ENCODE data around the gene SH2D3A. TPM values are rescaled to one million over a fixed set of nuclear protein-coding genes. Genes with fewer than 3 reads are reported as not detected.

SH2D3A gene
- total and polyA plus RNA-seq, 2 donors (not counting 3 experiments of a cell fraction or from before 2014, with no cell fraction given) = 0.04 to 0.53 TPM

DNA sequence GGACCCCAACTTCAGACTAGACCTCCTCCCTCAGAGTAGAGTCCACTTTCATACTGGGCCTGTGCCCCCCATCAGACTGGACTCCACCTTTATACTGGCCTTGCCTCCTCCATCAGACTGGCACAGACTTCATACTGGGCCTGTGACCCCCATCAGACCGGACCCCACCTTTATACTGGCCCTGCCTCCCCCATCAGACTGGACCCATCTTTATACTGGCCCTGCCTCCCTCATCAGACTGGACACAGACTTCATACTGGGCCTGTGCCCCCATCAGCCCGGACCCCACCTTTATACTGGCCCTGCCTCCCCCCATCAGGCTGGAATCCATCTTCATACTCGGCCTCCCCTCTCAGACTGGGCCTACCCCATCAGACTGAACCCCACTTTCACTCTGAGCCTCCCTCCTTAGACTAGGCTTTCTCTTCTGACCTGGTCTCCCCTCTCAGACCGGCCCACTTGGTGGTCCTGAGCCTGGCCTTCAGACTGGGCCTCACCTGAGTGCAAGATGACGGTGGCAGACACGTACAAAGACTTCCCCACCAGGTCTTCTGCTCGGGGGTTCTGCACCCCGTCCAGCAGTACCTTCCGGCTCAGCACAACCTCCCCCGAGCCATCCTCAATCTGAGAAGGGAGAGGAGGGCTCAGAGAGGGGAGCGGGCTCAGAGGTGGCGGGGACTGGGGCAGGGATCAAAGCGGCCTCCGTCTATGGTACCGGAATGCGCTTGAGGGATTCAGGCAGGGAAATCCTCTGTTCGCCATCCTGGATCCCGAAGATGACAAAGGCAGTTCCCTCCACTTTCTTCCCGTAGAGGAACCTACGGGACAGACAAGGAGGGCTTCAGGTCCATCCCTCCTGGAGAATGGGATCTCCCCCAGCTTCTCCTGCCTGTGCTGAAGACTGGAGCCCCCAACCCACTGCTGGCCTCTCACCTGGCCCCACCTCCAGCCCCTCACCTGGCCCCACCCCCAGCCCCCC, 54.3 kb downstream of the SH2D3A start:
- no peak for FAIRE-seq
- Histone ChIP-seq H3K9me1 (replicated peaks; ENCODE audit: control insufficient read depth, extremely low read depth, insufficient read depth, low read length) (no peaks in the 10 kb centered on the region), H3K27ac (ENCODE audit: insufficient read depth, low read depth, low read length) (no peak overlapping the region), H3K4me1 (ENCODE audit: control insufficient read depth, extremely low read depth, insufficient read depth, low read length) (no peaks in the 10 kb centered on the region), H2AFZ (ENCODE audit: low read depth, low read length) (no peak overlapping the region), H3K36me3 (ENCODE audit: control insufficient read depth in 2 of 2, extremely low read depth in 1 of 2, insufficient read depth in 2 of 2, low read length in 2 of 2) (no peaks in the 10 kb centered on the region), H3K9ac (replicated peaks; ENCODE audit: extremely low read depth, insufficient read depth, low read length) (no peak overlapping the region), H3K27me3 (ENCODE audit: control insufficient read depth in 2 of 2, insufficient read depth in 2 of 2, low read length in 2 of 2) (peaks cover 2 to 5% of the 10 kb centered on the region in 2 experiments), H3K9me3 (replicated peaks; ENCODE audit: control insufficient read depth, insufficient read depth, low read length) (no peaks in the 10 kb centered on the region), H3K79me2 (ENCODE audit: control insufficient read depth, insufficient read depth, low read length) (no peaks in the 10 kb centered on the region), H3K4me2 (ENCODE audit: insufficient read depth, low read length) (no peak overlapping the region), H3K4me3 (replicated peaks in 1 of 3; ENCODE audit: insufficient read depth in 1 of 3, low read depth in 1 of 3, low read length in 3 of 3) (no peak overlapping the region), H4K20me1 (replicated peaks; ENCODE audit: control insufficient read depth, extremely low read depth, insufficient read depth, low read length) (no peaks in the 10 kb centered on the region)
- POLR2A ChIA-PET = no interaction called here
- no TSS peak for BruUV-seq (replicated peaks)
- dilution Hi-C loops (cut with MboI; ENCODE audit: extremely low pct_ligation_motif_present, low sequenced_read_pairs) = no loop called here
- CTCF ChIA-PET = no interaction called here
- intact Hi-C loops (cut with micrococcal nuclease) = no loop called here
- TF ChIP-seq POLR2A (IDR thresholded peaks at IDR 0.05; ENCODE audit: low read depth, low read length) (no peak), MYC (IDR thresholded peaks at IDR 0.05; ENCODE audit: low read depth, low read length) (no peak), JUN (IDR thresholded peaks at IDR 0.05; ENCODE audit: borderline replicate concordance, insufficient read depth, insufficient read length, low read depth) (no peak), POLR2AphosphoS5 (IDR thresholded peaks at IDR 0.05; ENCODE audit: insufficient read depth, low read depth, low read length) (no peak), EZH2 (IDR thresholded peaks at IDR 0.05; ENCODE audit: borderline replicate concordance, low read depth, low read length, severe bottlenecking) (no peak), GATA2 (IDR thresholded peaks at IDR 0.05; ENCODE audit: insufficient read depth, insufficient read length, low read depth, low read length) (no peak), FOS (IDR thresholded peaks at IDR 0.05; ENCODE audit: borderline replicate concordance, insufficient read depth, low read length) (no peak)
- TF ChIP-seq, protein P1, sequence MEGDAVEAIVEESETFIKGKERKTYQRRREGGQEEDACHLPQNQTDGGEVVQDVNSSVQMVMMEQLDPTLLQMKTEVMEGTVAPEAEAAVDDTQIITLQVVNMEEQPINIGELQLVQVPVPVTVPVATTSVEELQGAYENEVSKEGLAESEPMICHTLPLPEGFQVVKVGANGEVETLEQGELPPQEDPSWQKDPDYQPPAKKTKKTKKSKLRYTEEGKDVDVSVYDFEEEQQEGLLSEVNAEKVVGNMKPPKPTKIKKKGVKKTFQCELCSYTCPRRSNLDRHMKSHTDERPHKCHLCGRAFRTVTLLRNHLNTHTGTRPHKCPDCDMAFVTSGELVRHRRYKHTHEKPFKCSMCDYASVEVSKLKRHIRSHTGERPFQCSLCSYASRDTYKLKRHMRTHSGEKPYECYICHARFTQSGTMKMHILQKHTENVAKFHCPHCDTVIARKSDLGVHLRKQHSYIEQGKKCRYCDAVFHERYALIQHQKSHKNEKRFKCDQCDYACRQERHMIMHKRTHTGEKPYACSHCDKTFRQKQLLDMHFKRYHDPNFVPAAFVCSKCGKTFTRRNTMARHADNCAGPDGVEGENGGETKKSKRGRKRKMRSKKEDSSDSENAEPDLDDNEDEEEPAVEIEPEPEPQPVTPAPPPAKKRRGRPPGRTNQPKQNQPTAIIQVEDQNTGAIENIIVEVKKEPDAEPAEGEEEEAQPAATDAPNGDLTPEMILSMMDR (IDR thresholded peaks at IDR 0.05; ENCODE audit: extremely low read depth in 1 of 2, insufficient read depth in 1 of 2, low read depth in 1 of 2, low read length in 2 of 2) = no peak
- TF ChIP-seq, protein P2, sequence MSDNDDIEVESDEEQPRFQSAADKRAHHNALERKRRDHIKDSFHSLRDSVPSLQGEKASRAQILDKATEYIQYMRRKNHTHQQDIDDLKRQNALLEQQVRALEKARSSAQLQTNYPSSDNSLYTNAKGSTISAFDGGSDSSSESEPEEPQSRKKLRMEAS (IDR thresholded peaks at IDR 0.05; ENCODE audit: insufficient read depth, insufficient read length) = no peak
- DNase-seq (ENCODE audit: low read depth, low spot score) = no peak
